ENCODE measurements around the gene RAPGEF3.
A peak's percentile ranks its signal among the peaks of the same experiment; 100 is the strongest.

Gene RAPGEF3

DNA sequence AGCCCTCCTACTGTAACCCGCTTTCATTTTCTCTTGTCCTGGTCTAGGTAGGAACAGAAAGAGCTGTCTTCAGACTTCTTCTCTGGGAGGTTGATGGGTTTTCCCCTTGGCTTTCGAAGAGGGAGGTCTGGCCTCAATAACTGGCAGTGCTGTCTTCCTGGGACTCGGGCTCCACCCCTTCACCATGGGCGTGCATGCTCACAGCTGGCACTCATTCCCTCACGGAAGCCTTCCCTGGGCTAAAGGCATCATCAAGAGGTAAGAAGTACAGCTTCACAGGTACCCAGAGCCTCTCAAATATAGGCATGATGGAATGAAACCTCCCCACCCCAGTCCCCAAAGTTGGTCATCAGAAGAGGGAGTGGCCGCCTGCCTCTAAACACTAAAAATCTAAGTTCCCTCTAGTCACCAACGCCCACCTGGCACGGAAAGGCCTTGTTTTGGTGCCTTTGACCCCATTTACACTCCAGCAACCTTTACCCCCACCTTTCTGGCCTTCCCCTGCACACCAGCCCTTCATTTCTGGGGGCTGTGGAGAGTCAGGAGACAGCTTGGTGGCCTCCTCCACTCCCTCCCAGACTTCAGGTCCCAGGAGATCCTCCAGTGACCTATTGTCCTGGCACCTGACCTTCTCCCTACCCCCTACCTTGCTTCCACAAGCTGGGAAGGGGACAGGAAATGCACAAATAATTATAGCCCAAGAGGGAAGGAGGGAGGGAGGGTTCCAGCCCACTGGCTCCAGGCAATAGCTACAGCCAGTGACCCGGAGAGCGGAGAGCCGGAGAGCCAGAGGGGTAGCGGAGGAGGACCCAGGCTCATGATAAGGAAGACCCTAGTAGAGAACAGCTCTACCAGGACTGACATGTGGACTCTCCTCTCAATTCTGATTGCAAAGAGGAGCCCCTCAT lies 2.8 kb downstream of the RAPGEF3 start:
- peak; percentile 26 for DNase-seq

DNA sequence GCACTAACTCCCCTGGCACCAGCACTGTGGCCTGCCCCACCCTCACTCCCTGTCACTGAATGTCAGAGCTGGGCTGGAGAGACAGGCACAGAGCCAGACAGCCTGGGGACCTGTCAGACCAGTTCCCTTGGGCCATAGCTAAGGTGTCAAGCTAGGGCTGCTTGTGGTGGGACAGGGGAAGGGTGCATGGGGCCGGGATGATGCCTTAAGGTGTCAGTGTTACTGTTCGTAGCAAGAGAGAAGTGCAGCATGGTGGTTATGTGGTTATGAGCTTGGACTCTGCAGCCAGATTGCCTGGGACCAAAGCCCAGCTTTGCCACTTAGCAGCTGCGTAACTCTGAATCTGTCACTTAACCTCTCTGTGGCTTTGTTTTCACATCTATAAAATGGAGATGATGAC lies 3.8 kb downstream of the RAPGEF3 start:
- no peak for DNase-seq

DNA sequence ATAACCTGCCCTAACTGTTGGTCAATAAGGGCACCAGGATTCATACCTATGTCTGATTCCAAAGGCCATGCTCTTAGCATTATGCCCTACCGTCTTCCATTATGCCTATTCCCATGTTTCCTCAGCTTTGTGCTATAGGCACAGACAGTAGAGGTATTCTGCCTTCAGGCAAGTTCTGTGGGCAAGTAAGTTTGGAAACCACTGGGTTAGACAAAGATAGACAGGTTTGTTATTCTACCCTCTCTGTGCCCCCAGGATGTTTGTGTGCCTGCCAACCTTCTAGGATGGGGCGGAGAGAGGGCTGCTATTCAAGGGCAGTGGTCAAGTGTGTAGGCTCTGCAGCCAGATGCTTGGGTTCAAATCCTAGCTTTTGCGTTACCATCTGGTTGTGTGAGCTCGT lies 4.6 kb downstream of the RAPGEF3 start:
- no peak for DNase-seq

DNA sequence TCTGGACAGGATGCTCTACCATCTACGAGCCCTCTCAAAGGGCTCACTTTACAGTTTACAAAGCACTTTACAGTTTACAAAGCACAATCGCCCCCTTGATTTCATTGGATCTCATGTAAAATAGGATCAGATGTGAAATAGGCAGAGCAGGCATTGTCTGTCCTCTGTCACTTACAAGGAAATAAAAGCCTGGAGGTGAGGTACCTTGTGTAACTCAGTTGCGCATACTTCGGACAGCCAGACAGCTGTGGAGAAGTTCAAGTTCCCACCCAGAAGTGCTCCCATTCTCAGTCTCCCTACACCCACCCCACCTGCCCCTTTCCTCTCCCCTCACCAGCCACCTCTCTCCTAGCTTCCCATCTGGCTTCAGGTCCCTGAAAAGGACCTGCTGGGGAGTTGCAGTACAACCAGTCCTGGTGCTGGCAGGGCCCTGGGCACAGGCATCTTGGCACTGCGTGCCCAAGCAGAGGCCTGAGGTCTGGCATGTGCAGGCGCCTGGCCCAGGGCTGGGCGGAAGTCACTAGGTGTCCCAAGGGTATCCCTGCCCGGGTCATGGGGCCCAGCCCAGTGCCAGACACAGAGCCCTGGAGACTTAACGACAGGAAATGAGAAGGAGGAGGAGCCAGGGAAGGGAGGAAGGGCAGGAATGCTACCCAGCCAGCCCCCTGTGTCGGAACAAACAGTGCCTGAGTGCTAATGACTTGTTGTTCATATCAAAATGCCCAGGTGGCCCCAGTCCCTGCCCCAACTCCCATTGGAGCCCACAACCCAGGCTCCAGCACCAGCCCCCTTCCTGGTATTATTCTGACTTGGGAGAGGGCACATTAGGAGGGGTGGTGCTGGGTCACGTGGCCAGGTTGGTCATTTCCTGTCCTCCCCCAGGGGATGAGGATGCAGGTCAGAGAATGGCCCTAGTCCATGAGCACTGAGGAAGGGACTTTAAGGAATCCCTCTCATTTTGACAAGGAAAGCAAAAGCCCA lies 5.4 kb downstream of the RAPGEF3 start:
- no peak for DNase-seq

DNA sequence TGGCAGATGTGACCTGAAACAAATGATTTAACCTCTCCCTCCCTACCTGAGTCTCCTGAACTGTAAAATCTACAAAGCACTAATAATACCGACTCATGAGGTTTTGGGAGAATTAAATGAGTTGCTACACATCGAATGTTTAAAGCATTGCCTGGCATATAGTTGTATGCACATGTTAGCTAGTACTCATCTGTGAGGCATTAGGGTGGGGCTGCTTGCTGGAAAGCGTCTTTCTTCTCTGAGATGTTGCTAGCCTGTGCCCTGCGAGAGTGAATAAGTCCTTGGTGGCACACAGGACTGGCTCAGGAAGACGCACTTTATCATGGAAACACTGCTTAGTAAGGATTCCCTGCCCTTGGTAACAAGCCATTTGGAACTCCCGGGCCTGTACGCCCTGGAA lies 6.1 kb downstream of the RAPGEF3 start:
- no peak for DNase-seq

DNA sequence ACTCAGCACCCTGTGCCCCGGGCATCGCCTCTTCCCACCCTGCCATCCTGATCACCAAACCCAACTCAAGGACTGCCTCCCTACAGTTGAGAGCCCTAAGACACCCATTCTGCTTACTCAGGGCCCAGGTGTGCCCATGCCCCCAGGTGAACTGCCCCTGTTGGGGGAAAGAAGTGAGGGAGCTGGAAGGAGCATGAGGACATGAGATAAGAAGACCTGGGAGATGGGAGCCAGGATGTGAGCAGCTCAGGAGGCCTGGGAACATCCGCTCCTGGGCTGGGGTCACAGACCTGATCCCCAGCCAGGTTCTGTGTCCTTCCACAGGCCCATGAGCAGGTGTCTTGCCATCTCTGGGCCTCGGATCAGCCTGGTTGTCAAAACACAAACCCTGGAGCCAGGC lies 6.6 kb downstream of the RAPGEF3 start:
- no peak for DNase-seq

DNA sequence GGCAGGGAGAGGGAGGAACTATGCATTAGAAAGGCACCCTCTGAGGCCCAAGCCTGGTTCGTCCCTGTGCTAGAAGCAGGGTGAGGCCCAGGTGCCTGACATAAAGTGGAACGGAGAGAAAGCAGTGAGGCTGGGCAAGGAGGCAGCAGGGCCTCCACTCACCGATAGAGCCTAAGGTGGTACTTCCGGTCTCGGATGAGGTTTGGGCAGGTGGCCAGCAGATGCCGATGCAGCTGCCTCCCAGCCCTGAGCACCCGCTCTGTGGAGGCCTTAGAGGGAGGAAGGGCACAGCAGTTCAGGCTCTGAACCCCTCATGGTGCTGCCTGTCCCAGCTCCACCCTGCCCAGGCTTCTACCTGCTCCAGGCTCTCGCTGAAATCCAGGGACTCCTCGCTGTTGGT lies 7.1 kb downstream of the RAPGEF3 start:
- DNase-seq: no peak

DNA sequence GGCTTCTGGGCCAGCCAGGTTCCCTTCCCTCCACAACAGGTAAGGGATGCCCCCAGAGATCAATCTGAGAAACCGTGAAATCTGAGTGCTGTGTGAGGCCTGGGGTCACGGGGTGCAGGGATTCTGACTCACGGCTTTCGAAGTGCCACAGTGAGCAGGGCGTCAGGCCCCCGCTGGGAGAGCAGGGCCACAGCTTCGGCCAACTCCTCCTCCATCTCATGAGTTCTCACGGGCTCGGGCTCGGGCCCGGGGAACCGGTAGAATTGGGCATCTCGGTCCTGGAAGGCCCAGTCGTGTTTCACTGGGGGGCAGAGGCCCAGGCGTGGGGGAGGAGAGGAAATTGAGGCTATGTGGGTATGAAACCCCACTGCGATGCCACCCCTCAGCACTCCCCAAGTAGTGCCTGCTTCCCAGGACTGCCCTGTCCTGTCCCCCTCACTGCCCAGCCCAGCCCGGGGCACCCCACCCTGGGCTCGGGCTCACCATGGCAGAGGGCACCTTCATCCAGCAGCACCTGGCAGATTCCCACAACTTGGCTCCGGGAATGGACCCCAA lies 7.7 kb downstream of the RAPGEF3 start:
- DNase-seq: no peak

DNA sequence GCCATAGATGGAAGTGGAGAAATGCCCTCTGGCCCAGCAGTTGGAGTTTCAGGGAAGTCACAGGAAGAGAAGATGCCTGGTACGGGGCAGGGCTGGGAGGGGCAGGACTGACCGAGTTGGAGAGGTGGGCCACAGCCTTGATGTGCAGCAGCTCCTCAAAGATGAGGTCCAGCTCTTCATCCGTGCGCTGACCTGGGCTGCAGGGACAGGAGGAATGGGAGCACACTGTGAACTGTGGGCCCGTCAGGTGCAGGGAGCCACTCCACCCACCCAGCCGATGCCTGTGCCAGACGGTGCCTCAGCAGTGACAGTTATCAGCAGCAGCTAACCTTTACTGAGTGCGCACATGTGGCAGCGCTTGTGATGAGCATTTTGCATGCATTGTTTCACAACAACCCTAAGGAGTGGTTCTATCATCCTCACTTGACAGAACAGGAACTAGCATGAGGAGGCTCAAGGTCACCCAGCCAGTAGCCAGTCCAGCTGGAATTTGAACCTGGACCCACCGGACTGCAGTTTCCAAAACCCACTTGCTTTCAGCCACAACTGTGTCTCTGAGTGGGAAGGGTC lies 8.4 kb downstream of the RAPGEF3 start:
- DNase-seq: no peak

DNA sequence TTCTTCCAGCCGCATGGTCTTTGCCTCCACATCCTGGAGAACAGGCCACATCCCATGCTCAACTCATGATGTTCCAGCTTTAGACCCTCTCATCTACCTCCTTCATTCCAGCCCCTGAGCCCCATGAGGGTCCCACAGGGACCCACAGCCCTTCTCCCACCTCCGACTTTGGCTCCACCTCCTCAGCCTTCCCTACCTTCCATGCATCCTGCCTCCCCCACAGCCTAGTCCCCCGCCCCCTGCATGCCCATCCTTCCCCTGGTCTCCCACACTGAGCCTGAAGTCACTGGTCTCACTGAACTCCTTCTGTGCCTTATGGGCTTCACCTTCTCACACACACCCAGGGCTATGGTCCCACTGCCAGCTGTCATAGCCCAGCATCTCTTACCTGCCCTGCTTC lies 9.8 kb downstream of the RAPGEF3 start:
- DNase-seq: no peak

DNA sequence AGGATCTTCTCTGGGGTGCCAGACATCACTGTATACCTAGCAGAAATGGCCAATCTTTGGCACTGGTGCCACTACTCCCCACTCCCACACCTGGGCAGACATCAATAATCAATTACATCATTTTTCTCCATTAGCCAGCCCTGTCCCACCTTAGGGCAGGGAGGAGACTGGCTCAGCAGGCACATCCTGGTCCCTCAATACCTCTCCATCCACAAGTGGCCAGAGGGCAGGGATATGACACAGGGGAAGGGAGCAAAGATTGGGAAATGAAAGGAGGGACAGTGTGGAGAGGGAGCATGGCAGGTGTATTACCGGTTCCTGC lies 10.2 kb downstream of the RAPGEF3 start:
- no peak for DNase-seq

DNA sequence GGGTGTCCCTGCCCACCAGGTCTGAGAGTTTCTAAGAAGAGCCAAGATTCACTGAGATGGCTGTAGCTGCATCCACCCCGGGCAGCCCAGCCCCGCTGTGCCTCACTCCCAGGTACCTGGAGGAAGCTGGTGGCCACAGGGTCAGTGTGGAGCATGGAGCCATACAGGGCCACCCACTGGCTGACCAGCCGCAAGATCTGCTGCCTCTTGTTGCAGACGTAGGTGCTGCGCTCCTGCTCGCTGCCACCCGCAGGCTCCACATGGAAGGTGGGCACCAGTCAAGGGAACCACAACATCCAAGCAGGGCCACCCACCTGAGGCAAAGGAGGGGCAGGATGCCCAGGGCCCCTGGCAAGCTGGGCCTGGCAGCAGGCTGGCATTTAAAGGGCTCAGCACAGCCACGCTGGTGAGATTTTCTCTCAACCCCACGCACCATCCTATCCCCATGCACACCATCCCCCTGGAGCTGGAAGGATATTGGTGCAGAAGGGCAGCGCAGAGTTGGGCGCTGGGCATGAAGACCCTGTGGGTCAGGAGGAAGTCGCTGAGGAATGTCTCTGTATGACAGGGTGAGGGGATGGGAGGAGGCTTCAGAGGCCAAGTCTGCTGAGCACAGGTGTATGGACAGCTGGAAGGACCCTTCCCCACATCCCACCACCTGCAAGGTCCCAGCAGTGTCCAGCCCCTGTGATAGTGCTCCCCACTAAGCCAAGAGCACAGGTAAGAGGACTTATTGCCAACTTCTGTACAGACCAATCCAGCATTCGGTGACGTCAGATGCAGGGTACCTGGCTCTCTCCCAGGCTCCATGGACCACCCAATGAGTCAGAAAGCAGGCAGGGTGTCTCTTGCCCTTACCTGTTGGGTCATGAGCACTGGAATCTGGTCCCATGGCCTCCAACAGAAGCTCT lies 10.8 kb downstream of the RAPGEF3 start:
- DNase-seq: no peak

DNA sequence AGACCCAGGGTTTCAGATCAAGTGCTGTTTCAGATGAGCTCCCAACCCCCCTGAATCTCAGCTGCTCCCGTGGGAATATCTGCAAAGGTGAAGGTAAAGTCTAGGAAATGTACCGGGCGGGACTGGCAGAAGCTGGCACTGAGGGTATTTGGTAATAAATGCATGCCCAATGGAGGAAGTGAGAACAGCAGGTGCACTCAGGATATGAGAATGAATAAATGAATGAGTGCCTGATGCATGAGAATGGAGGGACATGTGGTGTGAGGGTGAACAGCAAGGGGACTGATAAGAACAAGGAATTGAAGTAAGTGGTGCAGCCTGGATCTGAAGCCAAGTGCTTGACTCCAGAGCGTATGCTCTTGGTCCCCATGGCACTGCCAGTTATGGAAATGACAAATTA lies 11.6 kb downstream of the RAPGEF3 start:
- DNase-seq: no peak

DNA sequence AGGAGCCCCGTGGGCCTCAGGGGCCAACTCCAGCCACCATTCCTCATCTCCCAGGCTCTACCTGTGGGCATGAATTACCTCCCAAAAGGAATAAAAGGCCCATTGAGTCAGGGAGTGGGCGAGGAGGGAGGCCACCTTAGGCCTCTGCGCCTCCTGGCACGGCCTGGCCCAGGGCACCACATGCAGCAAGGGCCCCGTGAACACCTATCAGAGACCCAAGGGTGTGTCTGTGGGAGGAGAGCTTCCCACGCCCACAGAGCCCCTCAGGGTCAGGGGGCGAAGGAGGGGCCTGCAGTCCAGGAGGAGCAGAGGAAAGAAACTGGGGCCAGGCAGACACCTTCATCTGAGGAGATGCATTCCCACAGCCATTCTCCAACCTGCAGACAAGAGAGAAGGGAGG lies 12.2 kb downstream of the RAPGEF3 start:
- no peak for DNase-seq

DNA sequence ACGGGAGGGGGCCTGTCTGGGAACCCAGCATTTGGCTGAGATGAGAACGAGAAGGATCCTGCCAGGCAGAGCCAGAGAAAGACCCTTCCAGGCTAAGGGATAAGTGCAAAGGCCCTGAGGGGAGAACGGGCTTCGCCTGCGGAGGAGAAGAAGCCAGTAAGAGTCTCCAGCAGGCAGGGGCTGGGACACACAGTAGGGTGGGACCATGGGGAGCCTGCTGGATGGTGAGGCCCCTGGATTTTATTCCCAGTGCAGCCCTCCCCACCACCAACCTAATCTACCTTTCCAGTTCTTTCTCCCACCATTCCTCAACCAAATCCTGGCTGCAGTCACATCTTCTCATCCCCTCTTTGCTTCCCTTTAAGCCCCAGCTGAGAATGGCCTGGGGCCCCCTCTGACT lies 12.6 kb downstream of the RAPGEF3 start:
- no peak for DNase-seq

DNA sequence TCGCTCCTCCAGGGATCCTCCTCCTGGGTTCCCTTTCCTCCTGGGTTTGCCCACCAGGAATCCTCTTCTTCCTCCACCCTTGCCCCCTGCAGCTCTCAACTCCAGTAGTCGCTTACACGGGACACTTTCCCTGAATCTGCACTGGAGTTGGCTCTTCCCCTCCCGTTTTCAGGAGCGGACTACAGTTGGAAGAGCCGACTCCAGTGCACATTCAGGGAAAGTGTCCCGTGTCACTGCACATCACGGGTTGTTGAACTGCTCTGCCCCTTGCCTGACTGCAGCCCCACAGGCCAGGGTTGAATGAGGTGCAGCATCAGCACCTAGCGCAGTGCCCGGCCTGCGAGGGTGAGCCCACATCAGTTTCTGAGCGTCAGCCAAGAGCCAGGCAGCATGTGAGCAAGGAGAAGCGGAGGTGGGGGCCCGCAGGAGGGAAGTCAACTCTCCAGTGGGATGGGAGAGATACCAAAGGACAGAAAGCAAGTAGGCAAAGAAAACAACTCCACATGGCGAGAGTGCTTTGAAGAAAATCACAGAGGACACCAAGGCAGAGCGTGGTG lies 13.1 kb downstream of the RAPGEF3 start:
- DNase-seq: no peak

DNA sequence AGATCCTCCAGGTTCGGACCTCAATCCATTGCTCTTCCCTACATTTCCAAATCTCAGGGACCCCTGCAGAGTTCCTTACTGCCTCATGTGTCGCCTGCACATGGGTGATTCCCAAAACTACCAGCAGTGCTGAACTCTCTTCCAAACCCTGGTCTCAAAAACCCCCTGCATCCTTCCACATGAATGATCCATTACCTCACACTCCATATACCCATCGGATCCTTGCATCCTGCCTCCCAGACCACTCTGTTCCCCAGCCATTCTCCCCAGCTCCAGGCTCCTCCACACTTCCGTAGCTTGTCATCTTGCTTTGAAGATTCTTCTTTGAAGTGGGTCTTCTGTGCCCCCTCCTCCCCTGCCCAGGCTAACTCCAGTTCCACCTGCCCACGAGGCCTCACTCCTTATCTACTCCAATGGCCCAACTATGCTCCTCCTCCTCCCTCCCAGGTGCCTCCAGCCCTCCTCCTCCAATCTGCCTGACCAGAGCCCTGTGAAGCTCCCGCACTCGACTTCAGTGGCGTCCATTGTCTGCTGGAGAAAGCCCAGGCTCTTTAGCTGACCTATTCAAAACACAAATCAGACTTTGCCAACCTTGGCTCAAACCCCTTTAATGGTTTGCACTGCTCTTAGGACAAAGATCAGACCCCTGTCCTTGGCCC lies 13.8 kb downstream of the RAPGEF3 start:
- DNase-seq: no peak

DNA sequence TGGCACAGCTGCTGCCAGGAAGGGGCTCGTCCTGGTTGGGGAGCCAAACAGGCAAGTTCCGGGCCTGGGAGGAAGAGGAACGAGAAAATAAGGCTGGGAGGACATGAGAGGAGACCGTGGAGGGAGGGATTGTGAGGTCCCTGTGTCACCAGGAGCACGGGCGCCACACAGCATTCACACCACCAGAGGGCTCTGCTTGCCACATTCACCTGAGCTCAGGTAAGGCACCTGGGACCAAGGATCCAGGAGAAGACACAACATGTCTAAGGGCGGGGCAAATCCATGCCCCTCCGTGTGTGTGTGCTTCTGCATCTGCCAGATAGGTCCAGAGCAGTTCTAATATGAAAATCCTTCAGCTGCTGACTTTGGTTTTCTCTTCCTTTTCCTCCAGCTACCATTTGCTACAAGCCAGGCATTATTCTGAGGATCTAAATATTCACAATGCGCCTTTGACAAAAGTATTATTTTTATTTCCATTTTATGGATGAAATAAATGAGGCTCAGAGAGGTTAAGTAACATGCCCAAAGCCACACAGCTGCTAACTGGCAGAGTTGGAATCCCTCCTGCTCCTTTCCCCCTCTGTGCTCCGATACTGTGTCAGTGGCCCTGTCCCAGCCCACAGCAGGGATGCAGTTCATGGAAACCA lies 14.6 kb downstream of the RAPGEF3 start:
- DNase-seq: peak; percentile 73

DNA sequence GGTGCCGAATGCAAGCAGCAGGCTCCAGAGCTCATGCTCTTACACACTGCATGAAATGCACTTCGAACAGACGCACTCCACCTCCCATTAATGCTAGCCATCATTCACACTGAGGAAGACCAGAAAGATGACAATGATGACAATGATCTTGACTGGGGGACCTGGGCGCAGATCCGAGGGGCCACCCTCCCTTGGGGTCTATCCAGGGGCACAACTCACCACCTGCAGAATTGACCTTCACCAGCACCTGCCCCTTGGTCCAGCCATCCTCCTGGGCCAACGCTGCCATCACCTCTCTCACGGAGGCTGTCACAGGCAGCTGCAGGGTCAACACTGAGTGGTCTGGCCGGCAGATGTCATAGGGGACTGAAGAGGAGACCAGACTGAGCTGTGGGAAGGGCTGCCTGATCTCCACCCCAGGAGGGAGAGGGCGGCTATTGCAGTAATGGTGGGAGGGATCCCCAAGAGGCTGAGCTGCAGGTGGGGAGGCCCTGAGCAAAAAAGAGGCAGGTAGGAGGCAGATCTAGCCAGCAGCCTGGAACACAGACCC lies 15.3 kb downstream of the RAPGEF3 start:
- DNase-seq: no peak

DNA sequence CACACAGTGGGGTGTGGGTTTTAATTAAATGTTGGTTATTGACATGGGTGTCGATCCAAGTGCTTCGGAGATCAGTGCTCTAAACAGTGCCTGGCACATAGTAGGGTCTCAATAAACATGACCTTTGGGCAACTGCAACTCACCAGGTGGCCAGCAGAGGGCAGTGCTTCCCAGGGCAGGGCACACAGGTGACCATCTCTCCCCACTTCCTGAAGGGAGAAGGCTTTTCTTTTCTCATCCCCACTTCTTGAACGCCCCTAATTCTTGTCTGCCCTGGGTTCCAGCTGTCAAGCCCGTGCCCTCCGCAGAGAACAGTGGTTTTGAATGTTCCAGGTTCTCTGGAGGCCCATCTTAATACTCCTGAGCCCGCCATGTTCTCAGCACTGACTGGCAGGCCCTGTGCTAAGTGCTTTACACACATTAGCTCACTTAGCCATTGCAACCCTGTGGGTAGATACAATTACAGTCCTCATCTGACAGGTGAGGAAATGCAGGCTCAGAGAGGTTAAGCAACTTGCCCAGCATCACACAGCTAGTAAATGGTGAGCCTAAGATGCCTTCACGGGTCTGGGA lies 16.3 kb downstream of the RAPGEF3 start:
- DNase-seq: peak; percentile 77
